DMS53 (cell line): ENCODE data around the gene CARD11.

ENCODE experiments used
- DNase-seq: peaks from one replicate; lab custom pipeline; 2025; lab: John Stamatoyannopoulos, UW

The CARD11 gene

GRCh38 chr7:2905500-2905899 lies 138.2 kb downstream of the CARD11 start:
- no peak for DNase-seq

DNA sequence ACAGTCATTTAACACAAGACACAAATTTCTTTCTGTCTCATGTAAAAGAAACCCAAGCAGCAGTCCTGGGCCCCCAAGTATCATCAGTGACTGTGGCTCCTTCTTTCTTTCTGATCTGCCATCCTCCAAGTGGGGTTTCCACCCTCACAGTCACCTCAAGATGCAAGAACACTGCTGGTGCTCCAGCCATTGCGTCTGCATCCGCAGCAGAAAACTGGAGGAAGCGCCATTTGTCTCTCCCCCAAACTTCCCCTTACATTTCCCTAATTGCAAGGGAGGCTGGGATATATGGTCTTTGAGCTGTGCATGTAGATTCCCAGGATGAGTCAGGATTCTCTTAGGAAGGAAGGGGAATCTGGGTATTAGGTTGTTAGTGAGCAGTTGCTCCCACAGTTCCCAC lies 138.6 kb downstream of the CARD11 start:
- DNase-seq: no peak

DNA sequence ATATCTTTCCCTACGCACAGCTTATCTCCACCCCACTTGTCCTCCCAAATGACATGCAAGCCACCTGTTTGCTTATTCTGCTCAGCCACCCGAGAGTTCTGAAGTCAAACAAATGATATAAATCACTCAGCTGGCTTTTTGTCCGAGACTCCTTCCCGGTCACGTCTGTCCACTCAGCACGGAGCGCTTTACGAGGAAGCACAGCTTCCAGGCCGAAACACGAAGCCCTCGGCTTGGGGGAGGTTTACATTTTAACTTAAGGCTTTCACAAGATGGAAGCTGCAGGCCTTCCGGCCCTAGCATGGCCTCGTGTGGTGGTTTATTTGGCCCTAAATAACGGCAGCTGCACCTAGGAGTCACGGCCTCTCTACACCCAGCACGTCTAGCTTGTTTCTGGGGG lies 139.5 kb downstream of the CARD11 start:
- DNase-seq: no peak

DNA sequence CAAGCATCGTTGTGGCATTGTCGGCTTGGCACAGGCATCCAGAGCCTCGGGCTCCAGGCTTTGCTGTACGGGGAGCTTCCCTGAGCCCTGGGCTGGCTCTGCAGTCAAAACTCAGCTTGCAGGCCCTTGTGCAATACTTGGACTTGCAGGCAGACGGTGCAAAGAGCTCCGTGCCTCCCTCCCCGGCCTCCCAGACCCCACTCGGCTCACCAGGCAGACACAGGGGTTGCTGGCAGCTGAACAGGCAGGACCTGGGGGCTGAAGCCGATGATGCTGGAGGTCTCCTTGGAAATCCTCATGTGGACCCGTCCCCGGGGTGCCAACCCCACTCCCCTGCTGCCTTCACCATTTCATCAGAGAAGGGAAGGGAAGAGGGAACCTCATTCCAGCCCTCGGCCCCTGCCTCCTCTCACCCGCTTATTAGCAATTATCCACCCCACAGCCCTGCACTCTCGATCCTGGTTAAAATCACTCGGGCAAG lies 139.9 kb downstream of the CARD11 start:
- DNase-seq: no peak

DNA sequence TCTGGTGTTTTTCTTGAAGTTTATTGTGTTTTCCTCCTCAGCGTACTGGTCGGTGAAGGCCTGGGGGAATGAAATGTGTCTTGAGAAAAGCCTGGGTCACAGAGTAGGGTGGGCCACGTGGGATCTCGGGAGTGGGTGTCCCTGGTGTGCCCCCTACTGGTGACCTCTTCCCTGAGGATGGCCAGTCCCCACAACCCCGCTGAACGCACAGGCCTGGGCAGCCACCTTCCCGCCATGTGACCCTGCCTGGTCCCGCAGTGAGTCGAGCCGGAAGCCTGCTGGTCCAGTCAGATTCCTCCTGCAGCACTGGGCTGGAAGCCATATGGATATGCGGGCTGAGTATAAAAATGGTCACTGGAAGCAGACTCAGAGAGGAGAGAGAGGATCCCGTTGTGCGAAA lies 146.6 kb downstream of the CARD11 start:
- no peak for DNase-seq

GRCh38 chr7:2896131-2896530 lies 147.5 kb downstream of the CARD11 start:
- DNase-seq: no peak

DNA sequence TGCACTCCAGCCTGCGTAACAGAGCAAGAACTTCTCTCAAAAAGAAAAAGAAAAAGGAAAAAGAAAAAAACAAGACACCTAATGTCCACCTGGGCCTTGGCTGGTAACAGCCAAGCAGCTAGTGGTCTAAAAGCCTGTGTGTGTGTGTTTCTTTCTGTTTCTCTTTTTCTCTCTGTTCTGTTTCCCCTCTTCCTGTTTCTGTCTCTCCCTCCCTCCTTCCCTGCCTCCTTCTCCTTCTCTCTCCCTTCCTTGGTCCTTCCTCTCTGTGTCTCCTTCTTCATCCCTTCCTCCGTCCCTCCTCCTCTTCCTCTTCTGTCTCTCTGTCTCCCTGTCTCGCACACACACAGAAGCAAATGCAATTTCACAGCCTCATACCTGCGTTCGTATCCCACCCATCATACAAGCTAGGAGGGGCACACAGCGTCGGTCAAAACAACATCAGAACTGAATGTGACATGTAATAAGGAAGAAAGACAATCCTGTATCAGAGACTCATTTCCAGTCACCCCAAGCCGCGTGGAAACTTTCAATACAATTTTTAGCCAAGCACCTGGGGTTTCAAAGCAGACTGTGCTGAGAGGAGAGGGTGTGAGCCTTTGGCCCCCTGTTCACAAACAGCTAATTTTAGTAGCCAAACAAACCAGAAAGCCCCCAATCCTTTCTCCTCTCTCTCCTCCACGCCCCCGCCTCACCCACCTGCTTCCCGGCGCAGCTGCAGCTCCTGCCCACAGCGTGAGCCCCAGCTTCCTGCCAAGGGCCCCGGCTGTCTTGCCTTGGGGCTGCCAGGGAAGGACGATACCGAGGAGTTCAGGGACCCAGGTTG lies 149.3 kb downstream of the CARD11 start:
- no peak for DNase-seq

GRCh38 chr7:2893411-2893861 lies 150.2 kb downstream of the CARD11 start:
- no peak for DNase-seq

DNA sequence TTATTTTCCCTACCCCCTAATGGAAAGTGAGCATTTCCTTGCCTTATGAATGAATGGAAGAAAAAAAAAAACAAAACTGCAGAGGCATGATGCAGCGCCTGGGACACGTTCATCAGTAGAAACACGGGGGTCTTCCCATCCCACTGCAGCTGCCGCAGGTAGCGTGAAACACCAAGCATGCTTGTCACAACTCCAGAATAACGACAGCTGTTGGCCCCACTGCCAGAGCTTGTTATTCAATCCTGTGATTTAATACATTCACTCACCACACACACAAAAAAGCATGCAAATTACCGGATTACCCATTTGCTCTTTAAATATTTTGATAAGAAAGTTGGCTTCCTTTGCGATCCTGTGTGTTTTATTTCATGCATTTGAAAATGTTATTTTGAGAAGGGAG lies 151.1 kb downstream of the CARD11 start:
- no peak for DNase-seq

- no peak for DNase-seq
These were observed 155.9 kb downstream of the CARD11 start for GRCh38 chr7:2887816-2888215.

- peak; percentile 83 for DNase-seq
These were observed 156.8 kb downstream of the CARD11 start for GRCh38 chr7:2886900-2887299.

GRCh38 chr7:2886391-2886790 lies 157.3 kb downstream of the CARD11 start:
- DNase-seq: no peak

DNA sequence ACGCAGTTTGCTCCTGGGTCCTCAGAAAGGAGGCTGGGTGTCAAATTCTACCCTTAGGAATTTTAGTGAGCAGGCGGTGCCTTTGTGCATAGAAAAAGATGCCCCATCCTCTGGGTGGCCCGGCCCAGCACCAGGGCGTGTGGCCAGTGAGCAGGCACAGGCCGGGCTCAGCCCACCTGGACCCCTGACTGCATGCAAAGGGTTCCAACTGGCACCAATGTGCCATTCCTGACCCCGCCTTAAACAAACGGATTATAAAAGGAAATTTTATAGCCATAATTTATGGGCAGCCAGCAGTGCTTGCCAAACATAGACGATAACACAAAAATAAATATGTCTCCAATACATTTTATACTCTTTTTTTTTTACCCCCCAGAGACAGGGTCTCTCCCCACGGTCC lies 159.5 kb downstream of the CARD11 start:
- no peak for DNase-seq

GRCh38 chr7:2883101-2883500 lies 160.6 kb downstream of the CARD11 start:
- no peak for DNase-seq

DNA sequence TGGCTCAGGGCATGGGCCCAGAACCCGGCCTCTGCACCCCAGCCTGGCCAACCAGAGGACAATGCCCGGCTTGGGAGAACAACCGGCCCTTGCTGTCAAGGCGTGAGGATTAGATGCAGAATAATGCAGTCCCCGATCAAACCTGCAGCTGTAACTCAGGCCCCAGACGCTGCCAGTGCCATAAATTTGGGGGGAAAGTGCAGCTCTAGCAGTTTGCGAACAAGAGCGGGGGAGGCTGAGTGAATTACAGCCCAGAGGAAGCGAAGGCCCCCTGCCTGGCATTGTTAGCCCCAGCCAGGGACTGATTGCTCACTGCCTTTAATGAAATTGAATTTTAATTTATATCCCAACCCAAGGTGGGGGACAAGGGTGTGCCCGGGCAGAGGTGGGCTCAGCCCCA lies 161.6 kb downstream of the CARD11 start:
- no peak for DNase-seq

DNA sequence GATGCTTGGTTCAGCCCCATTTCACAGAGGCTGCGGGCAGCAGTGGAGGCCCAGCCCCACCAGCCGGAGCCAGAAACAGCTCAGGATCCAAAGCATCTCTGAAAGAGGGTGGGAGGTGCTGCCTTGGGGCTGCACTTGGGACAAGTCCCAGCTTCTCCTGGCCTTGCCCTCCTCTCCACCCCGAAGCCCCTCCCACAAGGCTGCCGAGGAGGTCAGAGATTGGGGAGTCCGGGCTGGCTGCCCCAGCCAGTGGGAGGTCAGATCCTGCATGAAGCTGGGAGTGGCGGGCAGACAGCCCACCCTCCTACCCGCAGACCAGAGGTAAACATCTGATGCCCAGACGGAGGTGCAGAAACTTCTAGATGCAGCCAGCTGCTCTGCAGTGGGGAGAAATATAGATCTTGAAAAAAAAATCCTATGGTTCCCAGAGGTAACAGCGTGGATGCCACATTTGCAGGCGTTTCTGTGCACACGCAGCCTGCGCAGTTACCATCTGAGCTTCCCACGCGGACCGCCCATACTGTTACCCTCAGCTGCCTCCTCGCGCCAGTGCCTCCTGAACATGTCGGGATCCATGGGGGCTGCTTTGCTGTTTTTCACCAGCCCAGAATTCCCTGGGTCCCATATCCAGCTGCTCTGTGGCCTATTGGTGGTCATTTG lies 162.7 kb downstream of the CARD11 start:
- no peak for DNase-seq

DNA sequence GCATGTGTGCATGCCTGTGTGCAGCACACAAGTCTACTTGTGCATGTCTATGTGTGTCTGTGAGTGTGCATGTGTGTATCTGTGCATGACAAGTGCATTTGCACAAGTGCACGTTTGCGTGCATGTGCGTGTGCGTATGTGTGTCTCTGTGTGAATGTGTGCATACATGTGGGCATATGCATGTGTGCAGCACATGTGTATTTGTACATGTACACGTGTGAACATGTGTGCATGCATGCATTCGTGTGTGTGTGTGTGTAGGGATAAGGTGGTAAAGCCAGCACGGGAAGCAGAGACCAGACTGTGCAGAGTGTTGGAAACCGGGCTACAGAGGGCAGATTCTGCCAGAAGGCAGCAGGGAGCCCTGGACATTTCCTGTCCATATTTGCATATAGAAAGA lies 163.6 kb downstream of the CARD11 start:
- DNase-seq: no peak

DNA sequence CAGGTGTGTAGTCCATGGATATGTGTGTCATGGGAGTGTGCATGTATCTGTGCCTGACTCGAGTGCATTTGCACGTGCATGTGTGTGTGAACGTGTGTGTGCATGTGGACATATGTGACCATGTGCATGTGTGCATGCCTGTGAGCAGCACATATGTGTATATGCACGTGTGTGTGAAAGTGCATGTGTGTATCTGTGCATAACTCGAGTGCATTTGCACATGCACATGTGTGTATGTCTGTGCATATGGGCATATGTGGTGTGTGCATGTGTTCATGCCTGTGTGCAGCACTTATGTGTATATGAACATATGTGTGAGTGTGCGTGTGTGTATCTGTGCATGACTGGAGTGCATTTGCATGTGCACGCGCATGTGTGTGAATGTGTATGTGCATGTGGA lies 164.3 kb downstream of the CARD11 start:
- no peak for DNase-seq

GRCh38 chr7:2878306-2878705 lies 165.4 kb downstream of the CARD11 start:
- DNase-seq: no peak

- DNase-seq: no peak
These were observed 167.5 kb downstream of the CARD11 start for GRCh38 chr7:2876031-2876731.

- DNase-seq: peak; percentile 54
These were observed 169.7 kb downstream of the CARD11 start for GRCh38 chr7:2873686-2874551.

- peak; percentile 78 for DNase-seq
These were observed 170.5 kb downstream of the CARD11 start for GRCh38 chr7:2873146-2873545.
